HepG2 (cell line): Measurements from ENCODE around the gene SLC50A1. TPM values are rescaled to one million over a fixed set of nuclear protein-coding genes. Genes with fewer than 3 reads are reported as not detected.
A peak's percentile ranks its signal among the peaks of the same experiment; 100 is the strongest.

ENCODE experiments used
- ISL2 ChIP-seq: sonication (generic); formaldehyde crosslinking; IDR thresholded peaks from 2 replicates; pipeline ENCODE4 v1.5.0; 2020; ENCODE audit warnings: missing genetic modification reagents
- PCBP2 ChIP-seq: fragments of 200-400 bp; formaldehyde crosslinking; optimal IDR thresholded peaks from 2 replicates; pipeline ENCODE3; 2018; ENCODE audit warnings: low read length, low read depth; ENCODE audit not compliant: poor library complexity, severe bottlenecking
- POGZ ChIP-seq: sonication (generic); formaldehyde crosslinking; IDR thresholded peaks from 2 replicates; pipeline ENCODE4 v1.4.0; 2020; ENCODE audit warnings: mild to moderate bottlenecking, missing genetic modification reagents
- TFE3 ChIP-seq: IDR thresholded peaks from 2 replicates; pipeline ENCODE4 v1.6.1; 2016
- ZFP36L1 ChIP-seq: sonication (generic); formaldehyde crosslinking; IDR thresholded peaks from 2 replicates; pipeline ENCODE4 v1.8.0; 2022; ENCODE audit warnings: mild to moderate bottlenecking, missing genetic modification reagents, moderate library complexity
- ZNF607 ChIP-seq: sonication (generic); formaldehyde crosslinking; IDR thresholded peaks from 2 replicates; pipeline ENCODE4 v1.5.1; 2020; ENCODE audit warnings: missing genetic modification reagents, mild to moderate bottlenecking, borderline replicate concordance
- ZNF619 ChIP-seq: sonication (generic); formaldehyde crosslinking; IDR thresholded peaks from 2 replicates; pipeline ENCODE4 v1.4.0; 2020; ENCODE audit warnings: mild to moderate bottlenecking, missing genetic modification reagents
- ZNF737 ChIP-seq: sonication (generic); formaldehyde crosslinking; IDR thresholded peaks from 2 replicates; pipeline ENCODE4 v1.5.0; 2020; ENCODE audit warnings: missing genetic modification reagents, mild to moderate bottlenecking, borderline replicate concordance
- polyA plus RNA-seq, 8 experiments: library from polyadenylated mRNA; depleted of rRNA in 3 of 8; stranded (reverse) in 7 of 8; unstranded in 1 of 8; fragments of >200 nt; fragmentation: Illumina TruSeq in 4 of 8; extraction: Trizol in 4 of 8; gene quantifications; 2 replicates each; pipeline versions ENCODE4 v1.2.1 to v1.2.3, GENCODE V29; 2011 to 2016; ENCODE audit warnings: low read depth in 4 of 8, missing spikeins in 1 of 8, mixed read lengths in 1 of 8; ENCODE audit not compliant: insufficient read depth in 1 of 8
- total RNA-seq, 5 experiments: library from RNA; depleted of rRNA; stranded (reverse); fragments of >200 nt; fragmentation: Illumina TruSeq; extraction: Trizol; gene quantifications; 2 replicates each; pipeline ENCODE4 v1.2.3, GENCODE V29; 2016; ENCODE audit warnings: low read depth in 1 of 5
- TF ChIP-seq, protein P1 (sequence below): sonication (generic); formaldehyde crosslinking; IDR thresholded peaks from 2 replicates; pipeline ENCODE4 v1.5.0; 2020; ENCODE audit warnings: missing genetic modification reagents
- TF ChIP-seq, protein P2 (sequence below): IDR thresholded peaks from 2 replicates; pipeline ENCODE4 v1.6.1; 2012; ENCODE audit warnings: inconsistent platforms
- TF ChIP-seq, protein P3 (sequence below): sonication (generic); formaldehyde crosslinking; IDR thresholded peaks from 2 replicates; pipeline ENCODE4 v1.4.0; 2020; ENCODE audit warnings: mild to moderate bottlenecking, missing genetic modification reagents, borderline replicate concordance
- TF ChIP-seq, protein P4 (sequence below): sonication (generic); formaldehyde crosslinking; IDR thresholded peaks from 2 replicates; pipeline ENCODE4 v1.4.0; 2020; ENCODE audit warnings: missing genetic modification reagents, borderline replicate concordance

The SLC50A1 gene
- total and polyA plus RNA-seq, 2 of the 13 experiments (the other 11 are each of a cell fraction or from before 2014, with no cell fraction given) = 22.5 to 46.8 TPM

DNA sequence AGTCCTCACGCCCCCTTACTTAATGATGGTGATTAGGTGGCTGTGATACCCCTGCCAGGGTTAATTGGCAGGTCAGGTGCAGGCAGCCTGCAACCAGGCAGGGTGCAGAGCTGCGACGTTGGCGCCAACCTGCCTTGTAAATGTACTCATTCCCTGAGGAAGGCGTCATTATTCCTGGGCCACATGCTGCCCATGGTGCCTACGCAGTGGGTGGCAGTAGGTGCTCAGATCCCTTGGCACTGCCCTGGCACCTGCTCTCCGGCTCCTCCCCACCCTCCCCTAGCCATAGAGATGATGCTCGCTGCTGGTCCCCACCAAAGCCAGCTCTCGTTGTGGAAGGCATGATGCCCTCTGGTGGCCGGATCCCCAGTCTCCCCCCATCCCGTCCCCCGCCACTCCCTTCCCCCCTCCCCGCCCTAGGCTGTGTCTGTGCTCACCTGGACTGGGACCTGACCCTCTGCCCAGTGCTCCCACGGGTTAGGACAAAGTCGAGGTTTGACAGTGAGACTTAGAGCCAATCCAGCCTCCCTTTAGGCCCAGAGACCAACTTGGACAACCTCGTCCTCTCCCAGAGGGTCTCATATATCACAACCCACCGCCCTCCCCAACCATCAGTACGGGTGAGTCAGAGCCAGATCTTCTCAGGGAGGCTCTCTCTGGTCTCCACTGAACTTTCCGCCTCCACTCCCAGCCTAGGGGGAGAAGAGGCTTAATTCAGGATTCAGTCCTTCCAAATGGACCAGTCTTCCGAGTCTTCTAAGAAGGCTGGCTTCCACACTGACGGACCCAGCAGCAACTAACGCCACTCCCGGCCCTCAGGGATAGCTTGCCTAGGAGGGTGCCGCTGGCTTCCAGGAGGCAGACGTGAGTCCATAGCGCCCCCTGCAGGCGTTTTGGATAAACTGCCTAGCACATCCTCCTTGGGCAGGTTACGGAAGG, 31.8 kb downstream of the SLC50A1 start (continued):
- TF ChIP-seq, protein P1, sequence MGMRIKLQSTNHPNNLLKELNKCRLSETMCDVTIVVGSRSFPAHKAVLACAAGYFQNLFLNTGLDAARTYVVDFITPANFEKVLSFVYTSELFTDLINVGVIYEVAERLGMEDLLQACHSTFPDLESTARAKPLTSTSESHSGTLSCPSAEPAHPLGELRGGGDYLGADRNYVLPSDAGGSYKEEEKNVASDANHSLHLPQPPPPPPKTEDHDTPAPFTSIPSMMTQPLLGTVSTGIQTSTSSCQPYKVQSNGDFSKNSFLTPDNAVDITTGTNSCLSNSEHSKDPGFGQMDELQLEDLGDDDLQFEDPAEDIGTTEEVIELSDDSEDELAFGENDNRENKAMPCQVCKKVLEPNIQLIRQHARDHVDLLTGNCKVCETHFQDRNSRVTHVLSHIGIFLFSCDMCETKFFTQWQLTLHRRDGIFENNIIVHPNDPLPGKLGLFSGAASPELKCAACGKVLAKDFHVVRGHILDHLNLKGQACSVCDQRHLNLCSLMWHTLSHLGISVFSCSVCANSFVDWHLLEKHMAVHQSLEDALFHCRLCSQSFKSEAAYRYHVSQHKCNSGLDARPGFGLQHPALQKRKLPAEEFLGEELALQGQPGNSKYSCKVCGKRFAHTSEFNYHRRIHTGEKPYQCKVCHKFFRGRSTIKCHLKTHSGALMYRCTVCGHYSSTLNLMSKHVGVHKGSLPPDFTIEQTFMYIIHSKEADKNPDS (CRISPR knock-in tag) = no peak
- TF ChIP-seq ZFP36L1 (CRISPR knock-in tag) (no peak), PCBP2 (no peak), TFE3 (CRISPR knock-in tag) (no peak), ZNF619 (CRISPR knock-in tag) (peak; percentile 68; the same call in 1 of the 2 replicates), POGZ (CRISPR knock-in tag) (no peak), ZNF737 (CRISPR knock-in tag) (no peak), ZNF607 (CRISPR knock-in tag) (peak; percentile 86; the same call in 1 of the 2 replicates), ISL2 (CRISPR knock-in tag) (no peak)
- TF ChIP-seq, protein P2, sequence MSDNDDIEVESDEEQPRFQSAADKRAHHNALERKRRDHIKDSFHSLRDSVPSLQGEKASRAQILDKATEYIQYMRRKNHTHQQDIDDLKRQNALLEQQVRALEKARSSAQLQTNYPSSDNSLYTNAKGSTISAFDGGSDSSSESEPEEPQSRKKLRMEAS = peak; percentile 26; the same call in 1 of the 2 replicates
- TF ChIP-seq, protein P3, sequence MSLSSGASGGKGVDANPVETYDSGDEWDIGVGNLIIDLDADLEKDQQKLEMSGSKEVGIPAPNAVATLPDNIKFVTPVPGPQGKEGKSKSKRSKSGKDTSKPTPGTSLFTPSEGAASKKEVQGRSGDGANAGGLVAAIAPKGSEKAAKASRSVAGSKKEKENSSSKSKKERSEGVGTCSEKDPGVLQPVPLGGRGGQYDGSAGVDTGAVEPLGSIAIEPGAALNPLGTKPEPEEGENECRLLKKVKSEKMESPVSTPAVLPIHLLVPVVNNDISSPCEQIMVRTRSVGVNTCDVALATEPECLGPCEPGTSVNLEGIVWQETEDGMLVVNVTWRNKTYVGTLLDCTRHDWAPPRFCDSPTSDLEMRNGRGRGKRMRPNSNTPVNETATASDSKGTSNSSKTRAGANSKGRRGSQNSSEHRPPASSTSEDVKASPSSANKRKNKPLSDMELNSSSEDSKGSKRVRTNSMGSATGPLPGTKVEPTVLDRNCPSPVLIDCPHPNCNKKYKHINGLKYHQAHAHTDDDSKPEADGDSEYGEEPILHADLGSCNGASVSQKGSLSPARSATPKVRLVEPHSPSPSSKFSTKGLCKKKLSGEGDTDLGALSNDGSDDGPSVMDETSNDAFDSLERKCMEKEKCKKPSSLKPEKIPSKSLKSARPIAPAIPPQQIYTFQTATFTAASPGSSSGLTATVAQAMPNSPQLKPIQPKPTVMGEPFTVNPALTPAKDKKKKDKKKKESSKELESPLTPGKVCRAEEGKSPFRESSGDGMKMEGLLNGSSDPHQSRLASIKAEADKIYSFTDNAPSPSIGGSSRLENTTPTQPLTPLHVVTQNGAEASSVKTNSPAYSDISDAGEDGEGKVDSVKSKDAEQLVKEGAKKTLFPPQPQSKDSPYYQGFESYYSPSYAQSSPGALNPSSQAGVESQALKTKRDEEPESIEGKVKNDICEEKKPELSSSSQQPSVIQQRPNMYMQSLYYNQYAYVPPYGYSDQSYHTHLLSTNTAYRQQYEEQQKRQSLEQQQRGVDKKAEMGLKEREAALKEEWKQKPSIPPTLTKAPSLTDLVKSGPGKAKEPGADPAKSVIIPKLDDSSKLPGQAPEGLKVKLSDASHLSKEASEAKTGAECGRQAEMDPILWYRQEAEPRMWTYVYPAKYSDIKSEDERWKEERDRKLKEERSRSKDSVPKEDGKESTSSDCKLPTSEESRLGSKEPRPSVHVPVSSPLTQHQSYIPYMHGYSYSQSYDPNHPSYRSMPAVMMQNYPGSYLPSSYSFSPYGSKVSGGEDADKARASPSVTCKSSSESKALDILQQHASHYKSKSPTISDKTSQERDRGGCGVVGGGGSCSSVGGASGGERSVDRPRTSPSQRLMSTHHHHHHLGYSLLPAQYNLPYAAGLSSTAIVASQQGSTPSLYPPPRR (CRISPR knock-in tag) = peak; percentile 14; the same call in 1 of the 2 replicates
- TF ChIP-seq, protein P4, sequence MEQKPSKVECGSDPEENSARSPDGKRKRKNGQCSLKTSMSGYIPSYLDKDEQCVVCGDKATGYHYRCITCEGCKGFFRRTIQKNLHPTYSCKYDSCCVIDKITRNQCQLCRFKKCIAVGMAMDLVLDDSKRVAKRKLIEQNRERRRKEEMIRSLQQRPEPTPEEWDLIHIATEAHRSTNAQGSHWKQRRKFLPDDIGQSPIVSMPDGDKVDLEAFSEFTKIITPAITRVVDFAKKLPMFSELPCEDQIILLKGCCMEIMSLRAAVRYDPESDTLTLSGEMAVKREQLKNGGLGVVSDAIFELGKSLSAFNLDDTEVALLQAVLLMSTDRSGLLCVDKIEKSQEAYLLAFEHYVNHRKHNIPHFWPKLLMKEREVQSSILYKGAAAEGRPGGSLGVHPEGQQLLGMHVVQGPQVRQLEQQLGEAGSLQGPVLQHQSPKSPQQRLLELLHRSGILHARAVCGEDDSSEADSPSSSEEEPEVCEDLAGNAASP = peak; percentile 42; the same call in 1 of the 2 replicates
